Activated B cell treated with CpG ODN at 0.5 μM for 24 hours (primary cell): ENCODE results near the gene ULK2. TPM values are rescaled to one million over a fixed set of nuclear protein-coding genes. Genes with fewer than 3 reads are reported as not detected.

Experiments
- ATAC-seq: fragments of 200-7000 bp; cut with Tn5 transposase; one replicate; pipeline ENCODE4 v1.10.0; 2021; ENCODE audit warnings: low read depth, mild to moderate bottlenecking, moderate library complexity
- CTCF ChIA-PET: fragments of 350-600 bp; sonication (Branson Sonifier 250); formaldehyde crosslinking; loops from one replicate; lab custom pipeline; 2021; ENCODE audit warnings: antibody characterized with exemption; lab: Charles Lee
- POLR2A ChIA-PET: fragments of 350-600 bp; sonication (Branson Sonifier 250); formaldehyde crosslinking; loops from one replicate; lab custom pipeline; 2021; ENCODE audit warnings: antibody characterized with exemption; lab: Charles Lee
- DNase-seq: peaks from one replicate; pipeline ENCODE4 v3.0.0; 2022
- H3K27ac Mint-ChIP-seq: one replicate; pipeline ENCODE4 v1.8.0; 2020; ENCODE audit warnings: mixed read lengths
- H3K27me3 Mint-ChIP-seq: one replicate; pipeline ENCODE4 v1.8.0; 2021; ENCODE audit warnings: mixed read lengths
- H3K36me3 Mint-ChIP-seq: one replicate; pipeline ENCODE4 v1.8.0; 2021; ENCODE audit warnings: low read depth, mixed read lengths
- H3K4me1 Mint-ChIP-seq: one replicate; pipeline ENCODE4 v1.8.0; 2021; ENCODE audit warnings: mixed read lengths
- H3K4me3 Mint-ChIP-seq: one replicate; pipeline ENCODE4 v1.8.0; 2020; ENCODE audit warnings: mild to moderate bottlenecking, mixed read lengths
- H3K9me3 Mint-ChIP-seq: one replicate; pipeline ENCODE4 v1.8.0; 2020; ENCODE audit warnings: mixed read lengths
- CTCF ChIP-seq: fragments of 200-600 bp; IDR thresholded peaks from one replicate; pipeline ENCODE4 v1.8.0; 2022; ENCODE audit warnings: antibody characterized with exemption, mild to moderate bottlenecking
- intact Hi-C: fragments of 100-400 bp; cut with micrococcal nuclease; formaldehyde crosslinking; loops from one replicate; pipeline ENCODE4 v1.15.1; 2024
- total RNA-seq: library from RNA; stranded (reverse); gene quantifications from 2 replicates; pipeline ENCODE4 v1.2.3, GENCODE V29; 2022

The ULK2 gene
- total RNA-seq, 1 donor from 2014 or later, result 3.0 TPM

GRCh38 chr17:19746517-19746916 is 121.2 kb downstream of the ULK2 start:
- no peak for ATAC-seq
- peaks cover 6% of the 10 kb centered on the region for H3K4me1 Mint-ChIP-seq
- H3K27me3 Mint-ChIP-seq, result peaks cover 20% of the 10 kb centered on the region
- TF ChIP-seq CTCF, result no peak
- intact Hi-C loops, result no loop called here
- DNase-seq, result no peak
- H3K36me3 Mint-ChIP-seq, result no peaks in the 10 kb centered on the region
- H3K4me3 Mint-ChIP-seq, result no peak overlapping the region
- H3K9me3 Mint-ChIP-seq, result no peaks in the 10 kb centered on the region
- no peak overlapping the region for H3K27ac Mint-ChIP-seq
- ChIA-PET CTCF (no interaction called here), POLR2A (no interaction called here)

- intact Hi-C loops, result loop anchor here (2.0 kb wide), 1 partner anchor 18 kb away; no protein-coding TSS in a partner anchor
- peak; percentile 97 for ATAC-seq
- no peaks in the 10 kb centered on the region for H3K36me3 Mint-ChIP-seq
- H3K4me3 Mint-ChIP-seq, result peak overlapping the region; percentile 80
- DNase-seq, result peak; percentile 74
- ChIA-PET CTCF (interaction anchor here (0.6 to 2.1 kb wide), 12 partner anchors 9 to 439 kb away, joined by 3 to 18 read pairs (median 4); partner anchors contain the start of genes ALDH3A2, B9D1 and MAPK7), POLR2A (interaction anchor here (0.5 to 1.9 kb wide), 3 partner anchors 8 to 237 kb away, joined by 5 to 7 read pairs (median 5); no protein-coding TSS in a partner anchor)
- H3K4me1 Mint-ChIP-seq, result peaks cover 6% of the 10 kb centered on the region
- no peak overlapping the region for H3K27ac Mint-ChIP-seq
- peaks cover 13% of the 10 kb centered on the region for H3K27me3 Mint-ChIP-seq
- no peak for TF ChIP-seq CTCF
- no peaks in the 10 kb centered on the region for H3K9me3 Mint-ChIP-seq
These were observed 122.6 kb downstream of the ULK2 start for GRCh38 chr17:19744922-19745757.

GRCh38 chr17:19744492-19744891 is 123.2 kb downstream of the ULK2 start:
- POLR2A ChIA-PET, result interaction anchor here (0.5 to 1.9 kb wide), 3 partner anchors 9 to 236 kb away, joined by 5 to 7 read pairs (median 5); no protein-coding TSS in a partner anchor
- DNase-seq (no peak), ATAC-seq (peak; percentile 26)
- no peaks in the 10 kb centered on the region for H3K9me3 Mint-ChIP-seq
- intact Hi-C loops, result loop anchor here (2.0 kb wide), 1 partner anchor 18 kb away; no protein-coding TSS in a partner anchor
- no peaks in the 10 kb centered on the region for H3K36me3 Mint-ChIP-seq
- CTCF ChIA-PET, result interaction anchor here (0.6 to 2.1 kb wide), 10 partner anchors 10 to 438 kb away, joined by 3 to 18 read pairs (median 4); partner anchors contain the start of genes ALDH3A2, B9D1 and MAPK7
- peaks cover 13% of the 10 kb centered on the region for H3K27me3 Mint-ChIP-seq
- TF ChIP-seq CTCF, result no peak
- H3K27ac Mint-ChIP-seq, result no peak overlapping the region
- H3K4me1 Mint-ChIP-seq, result peaks cover 6% of the 10 kb centered on the region
- peak overlapping the region; percentile 80 for H3K4me3 Mint-ChIP-seq

- no peak for TF ChIP-seq CTCF
- no peak for ATAC-seq
- POLR2A ChIA-PET, result interaction anchor here (1.0 kb wide), 1 partner anchor 19 kb away, joined by 3 read pairs; no protein-coding TSS in a partner anchor
- intact Hi-C loops, result loop anchor here (2.0 kb wide), 1 partner anchor 19 kb away; no protein-coding TSS in a partner anchor
- Mint-ChIP-seq H3K9me3 (no peaks in the 10 kb centered on the region), H3K27me3 (peaks cover 9% of the 10 kb centered on the region), H3K27ac (no peak overlapping the region), H3K4me1 (peaks cover 6% of the 10 kb centered on the region), H3K36me3 (no peaks in the 10 kb centered on the region), H3K4me3 (no peak overlapping the region)
- CTCF ChIA-PET, result interaction anchor here (2.1 kb wide), 1 partner anchor 18 kb away, joined by 18 read pairs; no protein-coding TSS in a partner anchor
- no peak for DNase-seq
These were observed 124.3 kb downstream of the ULK2 start for GRCh38 chr17:19743101-19744100.
